Mucosa of descending colon (tissue), 3 donors: Measurements from ENCODE around the gene GALT. TPM values are rescaled to one million over a fixed set of nuclear protein-coding genes. Genes with fewer than 3 reads are reported as not detected.
"Not testable (repeated sequence)": the region's sequence is repeated elsewhere in the genome, so short reads cannot be mapped to it uniquely, and the experiment has no call there.

Experiments used
- ATAC-seq: fragments of 200-7000 bp; cut with Tn5 transposase; one replicate; pipeline ENCODE4 v1.9.1; 2020; ENCODE audit warnings: mild to moderate bottlenecking, moderate library complexity
- DNase-seq, 3 donors: peaks; one replicate each; pipeline ENCODE4 v3.0.0-alpha.2; 2020
- H3K36me3 ChIP-seq: fragments of 200-600 bp; one replicate; pipeline ENCODE4 v1.8.0; 2021; ENCODE audit warnings: low read depth, mild to moderate bottlenecking
- H3K4me1 ChIP-seq: fragments of 200-600 bp; one replicate; pipeline ENCODE4 v1.8.0; 2021; ENCODE audit warnings: low read depth, mild to moderate bottlenecking
- H3K4me3 ChIP-seq: fragments of 200-600 bp; one replicate; pipeline ENCODE4 v1.8.0; 2021; ENCODE audit warnings: mild to moderate bottlenecking
- H3K9me3 ChIP-seq: fragments of 200-600 bp; one replicate; pipeline ENCODE4 v1.8.0; 2021; ENCODE audit warnings: mild to moderate bottlenecking
- CTCF ChIP-seq: fragments of 200-600 bp; IDR thresholded peaks from one replicate; pipeline ENCODE4 v1.8.0; 2022; ENCODE audit warnings: antibody characterized with exemption, mild to moderate bottlenecking
- intact Hi-C, 2 donors: fragments of 100-400 bp; cut with DNase I in 1 of 2; cut with micrococcal nuclease in 1 of 2; formaldehyde crosslinking; loops; one replicate each; pipeline versions ENCODE4 v1.11.0 to v1.11.1; 2022; cut with DNase I, micrococcal nuclease
- total RNA-seq, 3 donors: library from RNA; stranded (reverse); fragmentation: NEBNext Ultra II Directional in 2 of 3; extraction: Animal tissue kit (Norgen Biotek cat#: 25700) in 2 of 3; gene quantifications; one replicate each; pipeline versions ENCODE4 v1.2.1 to v1.2.4, GENCODE V29; 2021 to 2023
- donor health status: DM: no; HTN: no; CAD: no; lungs with moderate emphysema.
- donor health status: DM: no; HTN: no; CAD: no.
- donor health status: DM: no; HTN: yes; CAD: no.

Gene GALT
- total RNA-seq, 3 donors from 2014 or later = 42.0 to 85.6 (median 63.3) TPM

GRCh38 chr9:34635556-34635955, 10.9 kb upstream of the GALT start:
- intact Hi-C loops = no loop called here

GRCh38 chr9:34636791-34637355, 9.6 kb upstream of the GALT start:
- intact Hi-C loops = no loop called here
- no peaks in the 10 kb centered on the region for H3K36me3 ChIP-seq
- H3K4me3 ChIP-seq = peak overlapping the region; percentile 38
- H3K4me1 ChIP-seq = peaks cover 11% of the 10 kb centered on the region
- no peak for TF ChIP-seq CTCF
- ATAC-seq (no peak), DNase-seq (no peak)
- no peaks in the 10 kb centered on the region for H3K9me3 ChIP-seq

More at GRCh38 chr9:34635556-34635955, 10.9 kb upstream of the GALT start:
- H3K4me3 ChIP-seq = no peak overlapping the region
- H3K4me1 ChIP-seq = peaks cover 15% of the 10 kb centered on the region
- H3K9me3 ChIP-seq = no peaks in the 10 kb centered on the region
- no peaks in the 10 kb centered on the region for H3K36me3 ChIP-seq
- no peak for TF ChIP-seq CTCF
- ATAC-seq (no peak), DNase-seq (no peak)

- H3K4me3 ChIP-seq = peak within 1 kb of the TSS; percentile 38
- intact Hi-C loops = no loop called here
- peaks cover 11% of the 10 kb centered on the region for H3K4me1 ChIP-seq
- peak; percentile 98 for ATAC-seq
- no peaks in the 10 kb centered on the region for H3K9me3 ChIP-seq
- TF ChIP-seq CTCF = peak; percentile 23
- H3K36me3 ChIP-seq = no peaks in the 10 kb centered on the region
- DNase-seq = peak; percentile 95 to 97 (median 95)
Observed at GRCh38 chr9:34637356-34638137, 8.9 kb upstream of the GALT start, which contains the start of gene SIGMAR1. Gene SIGMAR1 (minus strand): TSS chr9:34637787. CDS start chr9:34637697, 90 bp downstream.

GRCh38 chr9:34638138-34638445, 8.4 kb upstream of the GALT start:
- ATAC-seq (no peak), DNase-seq (no peak)
- Histone ChIP-seq H3K36me3 (no peaks in the 10 kb centered on the region), H3K4me1 (peaks cover 11% of the 10 kb centered on the region), H3K9me3 (no peaks in the 10 kb centered on the region), H3K4me3 (peak overlapping the region; percentile 38)
- no peak for TF ChIP-seq CTCF
- intact Hi-C loops = no loop called here

GRCh38 chr9:34639322-34639721, 7.2 kb upstream of the GALT start:
- peaks cover 11% of the 10 kb centered on the region for H3K4me1 ChIP-seq
- DNase-seq = not testable (repeated sequence)

GRCh38 chr9:34642679-34643078, 3.8 kb upstream of the GALT start:
- ATAC-seq (no peak), DNase-seq (no peak)
- Histone ChIP-seq H3K36me3 (no peaks in the 10 kb centered on the region), H3K4me3 (no peak overlapping the region), H3K9me3 (no peaks in the 10 kb centered on the region), H3K4me1 (peaks cover 9% of the 10 kb centered on the region)
- no peak for TF ChIP-seq CTCF
- intact Hi-C loops = no loop called here

More at GRCh38 chr9:34639322-34639721, 7.2 kb upstream of the GALT start:
- ATAC-seq, intact Hi-C loops, H3K4me3 ChIP-seq, H3K36me3 ChIP-seq, H3K9me3 ChIP-seq: not testable (repeated sequence)
